GM21737 (cell line): ENCODE results near the gene ADCY2.

Experiments used
- ATAC-seq: cut with Tn5 transposase; IDR thresholded peaks from one replicate; pipeline ENCODE4 v1.9.1; 2021; ENCODE audit warnings: mild to moderate bottlenecking, moderate library complexity; ENCODE audit not compliant: unreplicated experiment

ADCY2 gene

GRCh38 chr5:7770436-7770835 is 374.5 kb downstream of the ADCY2 start:
- no peak for ATAC-seq

DNA sequence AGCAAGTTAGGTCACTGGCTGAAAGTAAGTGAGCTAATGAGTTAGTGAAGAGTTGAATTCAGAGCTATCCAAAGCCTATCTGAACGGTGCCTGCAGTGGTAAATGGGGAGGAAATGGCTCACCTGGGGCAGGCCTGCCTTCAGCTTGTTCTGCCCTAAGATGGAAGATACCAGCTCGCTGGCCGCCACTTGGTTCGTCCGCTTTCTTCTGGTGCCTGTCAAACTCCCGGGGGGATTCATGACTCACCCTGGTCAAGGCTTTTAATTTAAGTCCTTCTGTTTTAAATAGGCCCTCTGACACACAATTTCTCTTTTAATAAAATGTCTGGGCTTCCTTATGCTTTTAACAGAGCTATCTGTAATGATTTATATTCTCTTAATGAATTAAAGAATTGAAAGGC is 376.2 kb downstream of the ADCY2 start:
- ATAC-seq: no peak

GRCh38 chr5:7773178-7773577 is 377.2 kb downstream of the ADCY2 start:
- ATAC-seq: no peak

GRCh38 chr5:7776442-7776841 is 380.5 kb downstream of the ADCY2 start:
- no peak for ATAC-seq

- no peak for ATAC-seq
Measured at GRCh38 chr5:7779019-7780005, 383.4 kb downstream of the ADCY2 start.

- no peak for ATAC-seq
Measured at GRCh38 chr5:7781899-7782298, 386.0 kb downstream of the ADCY2 start.

- no peak for ATAC-seq
Measured at GRCh38 chr5:7784683-7785380, 388.9 kb downstream of the ADCY2 start.

GRCh38 chr5:7787770-7788169 is 391.8 kb downstream of the ADCY2 start:
- ATAC-seq: no peak

- ATAC-seq: no peak
Measured at GRCh38 chr5:7789567-7789966, 393.6 kb downstream of the ADCY2 start.

GRCh38 chr5:7793895-7794294 is 398.0 kb downstream of the ADCY2 start:
- ATAC-seq: peak; percentile 10

DNA sequence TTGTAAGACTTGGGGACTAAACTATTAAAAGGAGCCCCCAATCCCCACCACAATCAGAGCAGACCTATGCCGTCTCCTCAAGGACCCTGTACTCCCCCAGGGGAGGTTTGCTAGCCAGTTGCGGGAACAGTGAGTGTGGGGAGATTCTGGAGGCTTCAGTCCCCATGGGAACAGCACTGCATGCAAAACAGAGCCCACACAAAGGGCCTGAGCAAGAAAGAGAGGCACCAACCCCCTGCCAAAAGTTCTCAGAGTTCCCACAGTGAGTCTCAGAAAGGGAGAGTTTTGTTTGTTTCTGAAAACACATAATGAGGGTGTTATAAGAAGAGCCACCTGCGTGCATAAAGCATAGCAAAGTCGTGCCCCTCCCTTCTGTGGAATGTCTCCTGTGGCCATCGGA is 398.4 kb downstream of the ADCY2 start:
- ATAC-seq: peak; percentile 74

DNA sequence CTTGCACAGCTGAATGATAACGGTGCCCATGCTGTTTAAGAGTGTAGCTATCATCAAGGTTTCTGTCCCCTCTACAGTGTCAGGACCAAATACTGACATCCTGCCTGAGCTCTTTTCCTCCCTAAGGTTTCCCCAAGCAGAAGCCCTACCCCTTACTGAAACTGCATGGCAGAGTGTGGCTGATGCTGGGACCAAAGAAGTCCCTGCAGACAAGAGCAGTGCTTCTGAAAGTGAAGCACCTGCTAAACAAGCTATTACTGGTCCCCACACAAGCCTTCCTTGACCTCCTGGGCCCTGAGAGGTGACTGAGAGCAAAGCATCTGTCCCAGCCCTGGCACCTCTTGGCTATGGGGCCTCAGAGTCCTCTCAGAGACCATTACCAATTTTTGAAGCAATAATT is 398.9 kb downstream of the ADCY2 start:
- peak; percentile 58 for ATAC-seq

GRCh38 chr5:7795306-7795705 is 399.4 kb downstream of the ADCY2 start:
- no peak for ATAC-seq

GRCh38 chr5:7801891-7802614 is 406.1 kb downstream of the ADCY2 start:
- ATAC-seq: no peak

GRCh38 chr5:7802855-7803254 is 406.9 kb downstream of the ADCY2 start:
- no peak for ATAC-seq

- no peak for ATAC-seq
Measured at GRCh38 chr5:7803937-7804336, 408.0 kb downstream of the ADCY2 start.

- ATAC-seq: no peak
Measured at GRCh38 chr5:7805379-7805778, 409.4 kb downstream of the ADCY2 start.

DNA sequence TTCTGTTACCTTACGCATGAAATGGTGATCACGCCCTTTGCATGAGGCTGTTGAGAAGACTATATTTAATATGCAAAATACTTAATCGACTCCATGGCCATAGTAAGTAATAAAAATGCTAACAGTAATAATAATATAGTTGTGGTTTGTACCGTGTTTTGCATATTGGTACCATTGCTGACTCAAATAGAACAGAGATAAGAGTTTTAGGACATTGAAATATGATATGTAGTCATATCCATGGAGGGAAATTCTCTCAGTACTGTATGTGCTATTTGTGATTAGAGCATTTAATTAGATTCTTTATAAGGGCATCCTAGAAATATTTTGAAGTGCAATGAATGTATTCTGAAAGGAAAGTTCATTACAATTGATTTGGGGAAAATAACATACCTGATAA is 413.1 kb downstream of the ADCY2 start:
- no peak for ATAC-seq

DNA sequence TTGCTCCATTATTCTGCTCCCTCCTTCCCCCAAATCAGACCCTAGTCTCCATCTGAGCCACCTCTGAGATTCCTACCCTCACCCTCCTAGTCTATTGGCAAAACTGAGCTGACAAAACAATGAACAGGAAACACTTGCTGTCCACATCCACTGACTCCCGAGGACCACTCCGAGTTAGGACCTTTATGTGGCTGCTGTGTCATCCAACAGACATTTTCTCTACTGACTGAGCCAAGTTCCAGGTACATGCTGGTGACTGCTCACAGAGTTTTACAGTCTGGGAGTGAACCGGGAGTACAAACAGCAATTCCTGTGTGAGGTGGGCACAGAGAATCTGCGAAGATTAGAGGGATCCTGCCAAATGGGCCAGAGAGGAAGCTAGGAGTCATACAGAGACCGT is 415.8 kb downstream of the ADCY2 start:
- ATAC-seq: no peak

- ATAC-seq: no peak
Measured at GRCh38 chr5:7813007-7813406, 417.1 kb downstream of the ADCY2 start.

GRCh38 chr5:7813576-7813975 is 417.6 kb downstream of the ADCY2 start:
- ATAC-seq: no peak
